HCT116 (cell line): ENCODE results near the gene FSD1. TPM values are rescaled to one million over a fixed set of nuclear protein-coding genes. Genes with fewer than 3 reads are reported as not detected.

Source experiments
- ATAC-seq: fragments of 200-7000 bp; cut with Tn5 transposase; 2 replicates; pipeline ENCODE4 v1.9.1; 2020; ENCODE audit warnings: mild to moderate bottlenecking, moderate library complexity
- BruUV-seq: library from RNA; stranded (reverse); fragments of 400-500 nt; replicated peaks from 2 replicates; lab custom pipeline; 2021; lab: Mats Ljungman, UMichigan
- CTCF ChIA-PET: fragments of 300-600 bp; sonication (Branson Sonifier 250); formaldehyde crosslinking; loops from one replicate; lab custom pipeline; 2021; ENCODE audit warnings: antibody characterized with exemption; lab: Charles Lee
- POLR2A ChIA-PET: fragments of 300-600, 350-600 bp; sonication (Branson Sonifier 250); formaldehyde crosslinking; loops from one replicate; lab custom pipeline; 2021; ENCODE audit warnings: antibody characterized with exemption; lab: Charles Lee
- RAD21 ChIA-PET, 2 experiments: fragments of 300-600 bp; sonication (Branson Sonifier 250); formaldehyde crosslinking; loops; one replicate each; lab custom pipeline; 2023; ENCODE audit warnings: low total read pairs in 2 of 2; ENCODE audit not compliant: uncharacterized antibody in 2 of 2, unreplicated experiment in 2 of 2, low non-redundant PET in 1 of 2; lab: Charles Lee
- DNase-seq: peaks from one replicate; pipeline ENCODE4 v3.0.0-alpha.2; 2010; ENCODE audit warnings: low read depth, low spot score
- H2AFZ ChIP-seq: fragments of 200-600 bp; shearing (Covaris generic), sonication (generic); 2 replicates; pipeline ENCODE4 v1.6.1; 2017; ENCODE audit warnings: low read depth, mixed run types, mixed read lengths, antibody characterized with exemption, low read length; ENCODE audit not compliant: poor library complexity, severe bottlenecking
- H3K27ac ChIP-seq: 2 replicates; pipeline ENCODE4 v1.5.1; 2012; ENCODE audit warnings: low read depth, low read length
- H3K27me3 ChIP-seq: fragments of 200-600 bp; sonication (generic); 2 replicates; pipeline ENCODE4 v1.6.1; 2016; ENCODE audit warnings: mixed run types, low read length, mixed read lengths; ENCODE audit not compliant: insufficient read depth
- H3K36me3 ChIP-seq, 2 experiments: fragments of 200-500 bp in 1 of 2; fragments of 200-600 bp in 1 of 2; sonication (Bioruptor generic) in 1 of 2; sonication (generic) in 1 of 2; 2 replicates each; pipeline versions ENCODE4 v1.5.1 to v1.6.1; 2014 to 2016; ENCODE audit warnings: low read length in 2 of 2, inconsistent platforms in 1 of 2, mixed read lengths in 1 of 2, mixed run types in 1 of 2; ENCODE audit not compliant: insufficient read depth in 2 of 2, control insufficient read depth in 1 of 2
- H3K4me1 ChIP-seq, 2 experiments: fragments of 200-600 bp in 1 of 2; sonication (generic) in 1 of 2; 2 replicates each; pipeline versions ENCODE4 v1.5.1 to v1.6.1; 2012 to 2017; ENCODE audit warnings: low read length in 2 of 2, inconsistent platforms in 1 of 2, mild to moderate bottlenecking in 1 of 2, mixed read lengths in 1 of 2, mixed run types in 1 of 2, moderate library complexity in 1 of 2; ENCODE audit not compliant: insufficient read depth in 2 of 2, control insufficient read depth in 1 of 2
- H3K4me2 ChIP-seq: fragments of 200-600 bp; sonication (generic); 2 replicates; pipeline ENCODE4 v1.6.1; 2017; ENCODE audit warnings: mixed run types, low read length, mixed read lengths
- H3K4me3 ChIP-seq, 2 experiments: fragments of 200-600 bp in 1 of 2; sonication (generic) in 1 of 2; replicated peaks in 1 of 2; 2 replicates each; pipeline ENCODE4 v1.5.1; 2011 to 2016; ENCODE audit warnings: low read length in 2 of 2, control low read depth in 1 of 2, low read depth in 1 of 2, mild to moderate bottlenecking in 1 of 2, mixed read lengths in 1 of 2, mixed run types in 1 of 2
- H3K79me2 ChIP-seq: fragments of 200-600 bp; sonication (generic); 2 replicates; pipeline ENCODE4 v1.6.1; 2017; ENCODE audit warnings: mild to moderate bottlenecking, mixed run types, low read length, moderate library complexity, mixed read lengths; ENCODE audit not compliant: insufficient read depth
- H3K9ac ChIP-seq: fragments of 200-600 bp; sonication (generic); 2 replicates; pipeline ENCODE4 v1.6.1; 2016; ENCODE audit warnings: low read length, mixed read lengths
- H3K9me2 ChIP-seq: fragments of 200-600 bp; sonication (generic), shearing (Covaris generic); 2 replicates; pipeline ENCODE4 v1.6.1; 2017; ENCODE audit warnings: mixed run types, mild to moderate bottlenecking, moderate library complexity; ENCODE audit not compliant: insufficient read depth
- H3K9me3 ChIP-seq, 2 experiments: fragments of 200-500 bp in 1 of 2; fragments of 200-600 bp in 1 of 2; sonication (Bioruptor generic) in 1 of 2; sonication (generic) in 1 of 2; 2 replicates each; pipeline ENCODE4 v1.6.1; 2014 to 2017; ENCODE audit warnings: low read length in 2 of 2, mixed read lengths in 2 of 2, inconsistent platforms in 1 of 2, low read depth in 1 of 2, mild to moderate bottlenecking in 1 of 2, mixed run types in 1 of 2, moderate library complexity in 1 of 2; ENCODE audit not compliant: control insufficient read depth in 1 of 2, insufficient read depth in 1 of 2
- H4K20me1 ChIP-seq: fragments of 200-600 bp; sonication (generic), shearing (Covaris generic); 2 replicates; pipeline ENCODE4 v1.6.1; 2017; ENCODE audit warnings: mixed run types, mild to moderate bottlenecking, moderate library complexity; ENCODE audit not compliant: insufficient read depth
- EGR1 ChIP-seq: IDR thresholded peaks from 2 replicates; pipeline ENCODE4 v1.6.1; 2012; ENCODE audit warnings: low read depth
- EZH2 ChIP-seq: fragments of 200-600 bp; sonication (generic); IDR thresholded peaks from 2 replicates; pipeline ENCODE4 v1.6.1; 2017; ENCODE audit warnings: antibody characterized with exemption, mixed run types
- POLR2A ChIP-seq: IDR thresholded peaks from 2 replicates; pipeline ENCODE4 v1.7.0; 2011; ENCODE audit warnings: borderline replicate concordance; ENCODE audit not compliant: insufficient read depth, insufficient read length; ENCODE audit errors: extremely low read depth
- POLR2AphosphoS5 ChIP-seq: IDR thresholded peaks from 2 replicates; pipeline ENCODE4 v1.6.1; 2011; ENCODE audit warnings: mild to moderate bottlenecking, low read depth, low read length, moderate library complexity
- SP1 ChIP-seq: IDR thresholded peaks from 2 replicates; pipeline ENCODE4 v1.6.1; 2012; ENCODE audit warnings: low read depth
- intact Hi-C: fragments of 100-400 bp; cut with micrococcal nuclease; formaldehyde crosslinking; loops from 2 replicates; pipeline ENCODE4 v1.10.0; 2022
- total RNA-seq: library from RNA; stranded (reverse); gene quantifications from one replicate; pipeline ENCODE4 v1.2.1, GENCODE V29; 2021; ENCODE audit not compliant: unreplicated experiment
- TF ChIP-seq, protein P1 (sequence below), 3 experiments: fragments of 200-600 bp in 1 of 3; sonication (generic) in 1 of 3; IDR thresholded peaks in 2 of 3; conservative IDR thresholded peaks in 1 of 3; 2 replicates each; pipeline ENCODE4 v1.5.1; 2012 to 2017; ENCODE audit warnings: low read depth in 2 of 3, low read length in 2 of 3, antibody characterized with exemption in 1 of 3, borderline replicate concordance in 1 of 3, control low read depth in 1 of 3, mild to moderate bottlenecking in 1 of 3, mixed read lengths in 1 of 3, mixed run types in 1 of 3, moderate library complexity in 1 of 3; ENCODE audit not compliant: insufficient read depth in 1 of 3
- TF ChIP-seq, protein P2 (sequence below): IDR thresholded peaks from 2 replicates; pipeline ENCODE4 v1.6.1; 2012

The FSD1 gene
- total RNA-seq, 1 experiment from 2014 or later = 20.1 TPM

DNA sequence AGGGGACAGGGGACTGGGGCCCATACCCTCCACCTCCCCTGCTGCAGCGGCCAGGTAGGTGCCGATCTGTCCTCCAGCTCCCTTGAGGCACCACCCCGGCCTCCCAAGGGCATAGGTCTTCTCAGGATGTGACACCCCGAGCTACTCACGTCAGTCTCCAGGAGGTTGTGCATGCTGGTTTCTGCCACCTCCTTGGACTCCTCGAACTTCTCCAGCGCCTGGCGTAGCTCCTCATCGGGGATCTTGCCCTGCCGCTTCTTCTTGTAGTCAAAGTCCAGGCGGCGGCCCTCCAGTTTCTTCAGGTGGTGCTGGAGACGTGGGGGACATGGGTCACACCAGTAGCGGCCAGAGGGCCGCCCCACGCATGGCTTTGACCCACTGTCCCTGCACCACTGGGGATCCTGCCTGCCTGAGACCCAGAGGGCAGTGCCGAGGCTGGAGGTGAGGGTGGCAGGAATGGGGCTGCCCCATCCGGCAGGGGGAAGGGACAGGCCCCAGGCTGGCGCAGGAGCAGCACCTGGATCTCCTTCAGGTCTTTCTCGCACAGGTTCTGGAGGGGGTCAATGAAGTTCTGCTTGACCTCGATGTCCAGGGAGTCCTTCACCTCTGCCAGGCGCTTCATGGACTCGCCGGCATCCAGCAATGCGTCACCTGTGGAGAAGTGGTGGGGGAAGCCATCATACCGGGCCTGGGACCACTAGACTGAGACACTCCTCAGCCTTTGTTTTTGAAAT is 59.3 kb downstream of the FSD1 start:
- Histone ChIP-seq H3K4me2 (no peak overlapping the region), H3K36me3 (peaks cover 5 to 11% of the 10 kb centered on the region in 2 experiments; a peak in 2 of 4 replicates), H2AFZ (no peak overlapping the region), H3K27me3 (no peaks in the 10 kb centered on the region), H4K20me1 (no peaks in the 10 kb centered on the region), H3K9me3 (no peaks in the 10 kb centered on the region), H3K4me1 (peaks cover 6 to 29% of the 10 kb centered on the region in 2 experiments; a peak in 3 of 4 replicates), H3K27ac (no peak overlapping the region; the same call in 1 of the 2 replicates), H3K9me2 (no peaks in the 10 kb centered on the region), H3K79me2 (peaks cover 18% of the 10 kb centered on the region; the same call in 1 of the 2 replicates), H3K4me3 (no peak overlapping the region), H3K9ac (no peak overlapping the region)
- POLR2A ChIA-PET = no interaction called here
- no peak for TF ChIP-seq EGR1
- 0 out of 2 replicates have a peak, but pooled peaks have one; percentile 13 for TF ChIP-seq POLR2AphosphoS5
- TF ChIP-seq, protein P1, sequence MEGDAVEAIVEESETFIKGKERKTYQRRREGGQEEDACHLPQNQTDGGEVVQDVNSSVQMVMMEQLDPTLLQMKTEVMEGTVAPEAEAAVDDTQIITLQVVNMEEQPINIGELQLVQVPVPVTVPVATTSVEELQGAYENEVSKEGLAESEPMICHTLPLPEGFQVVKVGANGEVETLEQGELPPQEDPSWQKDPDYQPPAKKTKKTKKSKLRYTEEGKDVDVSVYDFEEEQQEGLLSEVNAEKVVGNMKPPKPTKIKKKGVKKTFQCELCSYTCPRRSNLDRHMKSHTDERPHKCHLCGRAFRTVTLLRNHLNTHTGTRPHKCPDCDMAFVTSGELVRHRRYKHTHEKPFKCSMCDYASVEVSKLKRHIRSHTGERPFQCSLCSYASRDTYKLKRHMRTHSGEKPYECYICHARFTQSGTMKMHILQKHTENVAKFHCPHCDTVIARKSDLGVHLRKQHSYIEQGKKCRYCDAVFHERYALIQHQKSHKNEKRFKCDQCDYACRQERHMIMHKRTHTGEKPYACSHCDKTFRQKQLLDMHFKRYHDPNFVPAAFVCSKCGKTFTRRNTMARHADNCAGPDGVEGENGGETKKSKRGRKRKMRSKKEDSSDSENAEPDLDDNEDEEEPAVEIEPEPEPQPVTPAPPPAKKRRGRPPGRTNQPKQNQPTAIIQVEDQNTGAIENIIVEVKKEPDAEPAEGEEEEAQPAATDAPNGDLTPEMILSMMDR (IDR thresholded peaks at IDR 0.05 in 2 of 3, conservative IDR thresholded peaks at IDR 0.05 in 1 of 3; ENCODE audit: borderline replicate concordance in 1 of 3, insufficient read depth in 1 of 3, low read depth in 2 of 3, low read length in 2 of 3) = no peak
- TF ChIP-seq, protein P2, sequence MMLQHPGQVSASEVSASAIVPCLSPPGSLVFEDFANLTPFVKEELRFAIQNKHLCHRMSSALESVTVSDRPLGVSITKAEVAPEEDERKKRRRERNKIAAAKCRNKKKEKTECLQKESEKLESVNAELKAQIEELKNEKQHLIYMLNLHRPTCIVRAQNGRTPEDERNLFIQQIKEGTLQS = no peak
- TF ChIP-seq SP1 = no peak
- no peak for TF ChIP-seq POLR2A
- TF ChIP-seq EZH2 = no peak
- CTCF ChIA-PET = interaction anchor here (0.6 to 2.2 kb wide), 3 partner anchors 11 to 35 kb away, joined by 3 to 9 read pairs (median 3); no protein-coding TSS in a partner anchor
- RAD21 ChIA-PET = no interaction called here
- ATAC-seq (no peak; the same call in 1 of the 2 replicates), DNase-seq (no peak)
- BruUV-seq = no TSS peak
- intact Hi-C loops = loop anchor here (5.0 kb wide), 1 partner anchor 39 kb away; the partner anchor contains the start of genes CHAF1A and SH3GL1
